ENCODE results near the gene TIMM17A. TPM values are rescaled to one million over a fixed set of nuclear protein-coding genes. Genes with fewer than 3 reads are reported as not detected.

TIMM17A gene
- total RNA-seq, 3 donors from 2014 or later, result 24.5 to 30.1 (median 26.2) TPM

DNA sequence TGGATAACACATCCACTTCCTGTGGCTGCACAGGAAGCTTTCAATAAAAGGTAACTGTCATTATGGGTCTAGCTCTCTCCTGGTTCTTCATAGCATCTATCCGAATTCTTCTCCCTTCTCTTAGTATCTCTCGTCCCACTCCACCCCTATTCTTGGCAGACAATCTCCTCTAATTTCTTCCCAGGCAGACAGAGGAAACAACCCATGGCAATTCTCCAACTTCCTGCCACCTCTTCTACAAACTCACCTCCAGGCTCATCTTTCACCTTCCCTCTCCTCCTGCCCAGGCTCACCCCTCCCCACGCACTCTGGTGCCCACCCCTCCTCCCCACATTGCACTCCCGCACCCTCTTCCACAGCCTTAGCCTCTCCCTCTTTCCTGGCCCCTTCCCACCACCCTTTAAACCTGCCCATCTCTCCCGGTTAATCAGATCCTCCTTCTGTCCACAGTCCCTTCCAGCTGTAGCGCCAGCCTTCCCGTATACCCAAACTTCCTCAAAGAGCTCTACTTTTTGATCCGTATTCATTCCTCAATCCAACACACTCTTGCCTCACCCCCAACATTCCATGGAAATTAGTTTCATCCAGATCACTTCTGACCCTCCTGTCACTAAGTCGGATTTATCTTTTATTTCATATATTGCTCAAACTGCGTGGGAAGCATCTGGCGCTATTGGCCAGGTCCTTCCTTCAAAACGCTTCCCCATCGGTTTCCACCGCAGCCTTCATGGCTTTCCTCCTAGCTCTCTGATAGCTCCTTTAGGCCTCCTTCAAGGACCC, 40.7 kb upstream of the TIMM17A start:
- H3K4me3 ChIP-seq, result peak overlapping the region in 1 of 3 donors; percentile 46
- intact Hi-C loops (cut with DNase I; ENCODE audit: low total_unique reads), result no loop called here
- peak; percentile 23 to 57 (median 35) for TF ChIP-seq POLR2AphosphoS5 (IDR thresholded peaks at IDR 0.05)
- no peak for TF ChIP-seq POLR2A (IDR thresholded peaks at IDR 0.05)
- TF ChIP-seq, protein P1, sequence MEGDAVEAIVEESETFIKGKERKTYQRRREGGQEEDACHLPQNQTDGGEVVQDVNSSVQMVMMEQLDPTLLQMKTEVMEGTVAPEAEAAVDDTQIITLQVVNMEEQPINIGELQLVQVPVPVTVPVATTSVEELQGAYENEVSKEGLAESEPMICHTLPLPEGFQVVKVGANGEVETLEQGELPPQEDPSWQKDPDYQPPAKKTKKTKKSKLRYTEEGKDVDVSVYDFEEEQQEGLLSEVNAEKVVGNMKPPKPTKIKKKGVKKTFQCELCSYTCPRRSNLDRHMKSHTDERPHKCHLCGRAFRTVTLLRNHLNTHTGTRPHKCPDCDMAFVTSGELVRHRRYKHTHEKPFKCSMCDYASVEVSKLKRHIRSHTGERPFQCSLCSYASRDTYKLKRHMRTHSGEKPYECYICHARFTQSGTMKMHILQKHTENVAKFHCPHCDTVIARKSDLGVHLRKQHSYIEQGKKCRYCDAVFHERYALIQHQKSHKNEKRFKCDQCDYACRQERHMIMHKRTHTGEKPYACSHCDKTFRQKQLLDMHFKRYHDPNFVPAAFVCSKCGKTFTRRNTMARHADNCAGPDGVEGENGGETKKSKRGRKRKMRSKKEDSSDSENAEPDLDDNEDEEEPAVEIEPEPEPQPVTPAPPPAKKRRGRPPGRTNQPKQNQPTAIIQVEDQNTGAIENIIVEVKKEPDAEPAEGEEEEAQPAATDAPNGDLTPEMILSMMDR (IDR thresholded peaks at IDR 0.05), result no peak
- H3K27ac ChIP-seq, result peak overlapping the region; percentile 84 to 94
- no peak for DNase-seq (ENCODE audit: low spot score in 2 of 2)
- no peaks in the 10 kb centered on the region for H3K36me3 ChIP-seq
- H3K4me1 ChIP-seq, result peaks cover 14 to 23% of the 10 kb centered on the region in 2 donors
- no peaks in the 10 kb centered on the region for H3K27me3 ChIP-seq
- H3K9me3 ChIP-seq, result no peaks in the 10 kb centered on the region

DNA sequence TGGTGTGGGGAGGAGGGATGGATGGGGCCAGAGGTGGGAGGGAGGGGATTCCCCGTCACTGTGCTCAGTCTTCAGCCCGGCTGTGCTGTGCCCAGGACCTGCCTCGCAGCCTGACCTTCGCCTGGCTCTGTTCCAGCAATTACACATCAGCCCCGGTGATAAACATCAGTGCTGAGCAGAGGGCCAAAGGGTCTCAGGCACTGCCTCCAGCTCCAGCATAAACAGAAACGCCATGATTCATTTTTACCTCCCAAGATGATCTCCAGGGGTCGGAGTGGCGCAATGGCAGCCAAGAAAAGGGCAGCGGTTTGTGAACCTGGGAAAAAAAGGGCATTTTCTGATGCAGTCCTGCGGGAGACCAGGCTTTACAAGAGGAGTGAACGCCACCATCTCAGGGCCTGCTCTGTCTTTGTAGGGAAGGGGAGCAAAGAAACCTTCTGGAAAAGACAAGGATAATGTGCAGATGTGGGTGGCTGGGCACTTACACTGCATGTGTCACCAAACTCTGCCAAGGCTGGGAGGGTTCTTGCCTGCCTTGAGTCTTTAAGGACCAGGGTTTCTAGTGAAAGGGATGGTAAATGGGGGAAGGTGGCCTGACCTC, 38.6 kb upstream of the TIMM17A start:
- Histone ChIP-seq H3K4me3 (peak overlapping the region in 1 of 3 donors; percentile 10), H3K36me3 (no peaks in the 10 kb centered on the region), H3K27me3 (no peaks in the 10 kb centered on the region), H3K4me1 (peaks cover 14 to 23% of the 10 kb centered on the region in 2 donors), H3K27ac (peak overlapping the region; percentile 84 to 94), H3K9me3 (no peaks in the 10 kb centered on the region)
- intact Hi-C loops (cut with DNase I; ENCODE audit: low total_unique reads), result no loop called here
- TF ChIP-seq, protein P1 (IDR thresholded peaks at IDR 0.05), result no peak
- TF ChIP-seq POLR2AphosphoS5 (IDR thresholded peaks at IDR 0.05), result peak; percentile 34 to 87 (median 84)
- TF ChIP-seq POLR2A (IDR thresholded peaks at IDR 0.05), result no peak
- peak; percentile 62 for DNase-seq (ENCODE audit: low spot score in 2 of 2)

DNA sequence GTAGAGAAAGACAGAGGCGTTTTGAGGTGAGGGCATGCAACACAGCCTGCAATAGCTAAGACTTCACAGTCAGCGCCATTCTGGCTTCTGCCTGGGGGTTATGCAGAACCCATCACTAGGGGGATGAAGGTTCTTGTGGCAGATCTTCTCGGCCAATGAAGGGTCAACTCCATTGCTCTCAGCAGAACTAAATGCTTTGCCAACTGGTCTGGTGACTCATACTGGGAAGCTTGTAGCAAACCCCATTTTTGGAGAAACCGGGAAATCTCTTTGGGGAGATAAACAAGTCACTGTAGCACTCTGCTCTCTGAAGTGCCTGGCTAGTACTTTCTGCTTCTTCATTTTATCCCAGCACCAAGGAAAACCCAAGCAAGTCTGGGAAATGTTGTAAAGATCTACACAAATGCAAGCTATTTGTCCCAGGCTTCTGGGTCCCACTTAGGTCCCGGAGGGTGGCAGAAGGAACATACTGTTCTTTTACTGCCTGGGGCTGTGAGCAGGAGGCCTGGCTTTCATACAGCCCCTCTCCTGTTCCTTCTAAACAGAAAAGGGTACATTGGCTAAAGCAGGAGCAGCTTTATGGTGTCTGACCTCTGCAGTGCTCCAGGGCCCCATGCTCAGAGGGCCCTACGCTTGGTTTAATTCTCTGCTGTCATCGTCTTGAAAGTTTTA, 37.8 kb upstream of the TIMM17A start:
- H3K4me3 ChIP-seq, result peak overlapping the region in 1 of 3 donors; percentile 10
- intact Hi-C loops (cut with DNase I; ENCODE audit: low total_unique reads), result no loop called here
- H3K27ac ChIP-seq, result peak overlapping the region; percentile 84 to 94
- no peaks in the 10 kb centered on the region for H3K36me3 ChIP-seq
- H3K9me3 ChIP-seq, result no peaks in the 10 kb centered on the region
- no peak for DNase-seq (ENCODE audit: low spot score in 2 of 2)
- H3K27me3 ChIP-seq, result no peaks in the 10 kb centered on the region
- TF ChIP-seq POLR2AphosphoS5 (IDR thresholded peaks at IDR 0.05) (peak in 1 of 3 donors; percentile 11), POLR2A (IDR thresholded peaks at IDR 0.05) (no peak)
- TF ChIP-seq, protein P1 (IDR thresholded peaks at IDR 0.05), result no peak
- peaks cover 14 to 23% of the 10 kb centered on the region in 2 donors for H3K4me1 ChIP-seq

DNA sequence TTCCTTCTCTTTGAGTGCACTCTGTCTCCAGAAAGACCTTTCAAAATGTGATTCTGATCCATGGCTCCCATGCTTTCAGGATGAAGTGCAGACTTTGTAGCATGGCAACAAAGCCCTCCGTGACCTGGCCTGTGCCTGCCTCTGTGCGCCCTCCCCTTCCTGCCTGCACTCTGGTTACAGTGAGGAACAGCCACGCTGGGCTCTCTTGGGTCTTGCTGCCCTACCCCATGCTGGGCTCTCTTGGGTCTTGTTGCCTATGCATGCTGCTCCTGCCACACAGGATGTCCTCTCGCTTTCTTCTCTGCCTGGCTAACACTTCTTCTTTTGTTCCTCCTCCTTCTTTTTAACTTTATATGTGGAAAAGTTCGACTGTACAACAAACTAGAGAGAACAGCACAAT, 37.0 kb upstream of the TIMM17A start:
- no peaks in the 10 kb centered on the region for H3K9me3 ChIP-seq
- TF ChIP-seq POLR2AphosphoS5 (IDR thresholded peaks at IDR 0.05) (no peak), POLR2A (IDR thresholded peaks at IDR 0.05) (no peak)
- TF ChIP-seq, protein P1 (IDR thresholded peaks at IDR 0.05), result no peak
- no peaks in the 10 kb centered on the region for H3K36me3 ChIP-seq
- DNase-seq (ENCODE audit: low spot score in 2 of 2), result no peak
- H3K27me3 ChIP-seq, result no peaks in the 10 kb centered on the region
- peaks cover 14 to 18% of the 10 kb centered on the region in 2 donors for H3K4me1 ChIP-seq
- H3K4me3 ChIP-seq, result no peak overlapping the region
- intact Hi-C loops (cut with DNase I; ENCODE audit: low total_unique reads), result no loop called here
- peak overlapping the region; percentile 84 to 94 for H3K27ac ChIP-seq

All from breast epithelium (tissue), 4 donors.